ENCODE measurements around the gene CYB561D2.

CYB561D2 gene

GRCh38 chr3:50342813-50343633, 7.6 kb upstream of the CYB561D2 start:
- no peak for DNase-seq

DNA sequence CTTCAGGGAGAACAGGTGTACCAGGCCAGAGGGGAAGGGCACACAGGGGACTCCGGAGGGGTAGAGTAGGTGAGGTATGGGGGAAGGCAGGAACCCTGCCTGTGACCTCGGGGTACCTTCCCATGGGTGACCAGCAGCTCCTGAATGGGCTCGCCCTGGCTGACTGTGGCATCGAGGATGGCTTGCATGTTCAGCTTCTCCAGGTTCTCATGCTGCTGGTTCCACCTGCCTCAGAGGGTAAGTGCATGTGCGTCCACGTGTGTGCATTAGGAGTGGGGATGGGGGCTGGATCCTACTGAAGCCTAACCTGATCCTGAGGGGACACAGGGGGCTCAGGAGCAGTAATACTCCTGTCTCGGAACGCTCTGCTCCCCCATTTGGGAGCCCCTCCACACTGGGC, 5.7 kb upstream of the CYB561D2 start:
- DNase-seq, result no peak

GRCh38 chr3:50345586-50346234, 5.0 kb upstream of the CYB561D2 start, which contains the start of gene ZMYND10:
Gene ZMYND10, minus strand, starts transcription at chr3:50345732. Its CDS starts 153 bp downstream, at chr3:50345579.
- no peak for DNase-seq

DNA sequence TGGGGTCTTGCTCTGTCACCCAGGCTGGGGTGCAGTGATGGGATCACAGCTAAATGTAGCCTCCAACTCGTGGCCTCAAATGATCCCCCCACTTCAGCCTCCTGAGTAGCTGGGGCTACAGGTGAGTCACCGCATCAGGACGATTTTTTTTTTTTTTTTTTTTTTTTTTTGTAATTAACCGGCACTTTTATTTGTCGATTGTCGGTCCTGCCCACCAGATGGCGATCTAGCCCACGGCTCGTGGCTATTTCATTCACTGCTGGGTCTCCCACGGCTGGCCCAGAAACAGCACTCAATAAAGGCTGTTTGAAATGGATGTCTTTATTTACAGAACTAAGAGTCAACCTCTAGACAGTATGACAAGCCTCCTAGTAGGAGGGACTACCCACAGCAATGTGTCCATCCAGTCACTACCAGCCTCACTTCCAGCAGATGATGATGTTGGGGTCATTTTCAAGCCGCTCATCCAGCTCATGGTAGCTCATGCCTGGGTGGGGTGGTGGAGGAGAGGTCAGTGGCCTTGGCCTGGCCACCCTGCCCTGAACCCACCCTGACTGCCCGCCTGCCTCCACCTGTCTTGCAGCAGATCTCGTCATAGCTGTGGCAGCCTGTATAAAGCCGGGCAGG, 3.4 kb upstream of the CYB561D2 start:
- peak; percentile 81 for DNase-seq

GRCh38 chr3:50350213-50350526, 492 bp upstream of the CYB561D2 start:
- no peak for DNase-seq

GRCh38 chr3:50351323-50351697, 648 bp downstream of the CYB561D2 start:
- no peak for DNase-seq

DNA sequence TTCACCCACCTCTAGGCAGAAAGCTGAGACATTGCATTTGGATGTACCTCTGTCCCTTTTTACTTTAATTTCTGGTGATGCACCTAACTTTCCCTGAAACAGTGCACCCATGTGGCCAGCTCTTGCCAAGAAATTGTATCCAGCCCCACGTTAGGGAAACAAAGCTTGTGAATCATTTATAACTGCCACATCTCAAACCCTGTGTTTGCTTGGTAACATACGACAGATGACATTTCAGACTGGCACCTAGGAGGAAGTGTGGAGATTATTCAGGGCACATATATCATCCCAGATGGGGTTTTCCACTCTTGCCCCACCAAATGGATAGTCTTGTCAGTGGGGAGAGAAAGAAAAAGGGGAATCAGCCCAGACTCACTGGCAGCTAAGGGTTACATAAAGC, 2.1 kb downstream of the CYB561D2 start:
- peak; percentile 42 for DNase-seq

DNA sequence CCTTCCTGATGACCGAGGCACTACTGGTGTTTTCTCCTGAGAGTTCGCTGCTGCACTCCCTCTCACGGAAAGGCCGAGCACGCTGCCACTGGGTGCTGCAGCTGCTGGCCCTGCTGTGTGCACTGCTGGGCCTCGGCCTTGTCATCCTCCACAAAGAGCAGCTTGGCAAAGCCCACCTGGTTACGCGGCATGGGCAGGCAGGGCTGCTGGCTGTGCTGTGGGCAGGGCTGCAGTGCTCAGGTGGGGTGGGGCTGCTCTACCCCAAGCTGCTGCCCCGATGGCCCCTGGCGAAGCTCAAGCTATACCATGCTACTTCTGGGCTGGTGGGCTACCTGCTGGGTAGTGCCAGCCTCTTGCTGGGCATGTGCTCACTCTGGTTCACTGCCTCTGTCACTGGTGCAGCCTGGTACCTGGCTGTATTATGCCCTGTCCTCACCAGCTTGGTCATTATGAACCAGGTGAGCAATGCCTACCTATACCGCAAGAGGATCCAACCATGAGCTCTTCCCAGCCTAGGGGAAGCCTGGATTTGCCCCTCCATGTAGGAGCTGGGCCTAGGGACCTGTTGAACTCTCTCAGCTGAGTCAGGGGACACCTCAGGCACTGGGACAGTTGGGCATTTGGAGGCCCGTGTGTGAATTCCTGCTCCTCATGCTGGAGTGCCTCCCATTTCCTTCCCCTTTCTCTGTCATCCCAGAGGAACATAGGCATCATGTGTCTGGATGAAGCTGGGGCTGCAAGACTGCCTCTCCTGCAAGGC, 2.8 kb downstream of the CYB561D2 start:
- no peak for DNase-seq

- no peak for DNase-seq
Observed at GRCh38 chr3:50354186-50354764, 3.6 kb downstream of the CYB561D2 start.

DNA sequence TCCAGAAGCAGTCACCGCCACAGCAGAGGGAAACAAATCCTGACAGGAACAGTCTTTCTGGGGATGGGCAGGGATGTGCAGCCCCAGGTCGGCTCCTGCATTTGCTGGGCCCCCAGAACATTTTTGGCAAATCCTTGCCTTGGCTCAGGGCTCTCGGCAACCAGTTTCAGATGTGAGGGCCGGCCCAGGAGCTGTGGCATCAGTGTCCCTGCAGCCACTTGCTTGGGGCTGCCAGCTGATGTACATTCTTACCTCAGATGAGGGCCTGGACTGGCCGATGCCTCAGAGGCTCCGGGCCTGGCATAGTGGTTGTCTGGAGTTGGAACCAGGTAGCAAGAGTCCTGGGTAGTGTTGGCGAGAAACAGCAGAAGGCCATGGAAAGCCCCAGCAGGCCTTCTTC, 4.2 kb downstream of the CYB561D2 start:
- DNase-seq, result no peak

DNA sequence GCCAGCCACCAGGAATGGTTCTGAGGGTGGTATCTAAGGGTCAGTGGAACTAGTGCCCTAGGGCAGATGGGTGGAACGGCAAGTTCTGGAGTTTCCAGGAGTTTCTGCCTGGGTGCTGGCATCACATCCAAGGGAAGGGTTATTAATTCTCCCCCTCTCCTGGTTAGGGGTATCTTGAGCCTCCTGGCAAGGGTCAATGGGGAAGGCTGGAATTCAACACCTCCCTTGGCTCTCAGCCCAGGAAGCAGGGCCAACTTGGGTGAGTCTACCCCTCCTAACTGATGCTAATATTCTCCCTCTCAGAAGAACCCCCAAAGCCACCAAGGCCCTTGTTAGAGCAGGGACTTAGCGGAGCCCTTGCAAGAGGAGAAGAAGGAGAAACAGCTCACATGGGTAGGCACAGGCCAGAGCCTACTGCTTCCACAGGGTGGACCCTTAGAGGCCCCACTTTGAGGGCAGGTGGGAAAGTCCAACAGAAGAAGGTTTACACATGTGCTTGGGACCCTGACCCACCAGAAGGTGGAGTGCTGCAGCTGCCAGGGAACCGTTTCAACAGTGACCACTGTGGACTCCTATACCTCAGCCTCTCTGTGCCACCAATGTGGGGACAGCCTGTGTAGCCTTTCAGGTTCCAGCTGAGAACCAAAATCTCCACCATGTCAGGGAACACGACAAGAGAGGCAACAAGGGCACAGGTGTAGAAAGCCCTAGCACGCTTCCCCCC, 5.3 kb downstream of the CYB561D2 start:
- no peak for DNase-seq

GRCh38 chr3:50356553-50356952, 5.9 kb downstream of the CYB561D2 start:
- no peak for DNase-seq

DNA sequence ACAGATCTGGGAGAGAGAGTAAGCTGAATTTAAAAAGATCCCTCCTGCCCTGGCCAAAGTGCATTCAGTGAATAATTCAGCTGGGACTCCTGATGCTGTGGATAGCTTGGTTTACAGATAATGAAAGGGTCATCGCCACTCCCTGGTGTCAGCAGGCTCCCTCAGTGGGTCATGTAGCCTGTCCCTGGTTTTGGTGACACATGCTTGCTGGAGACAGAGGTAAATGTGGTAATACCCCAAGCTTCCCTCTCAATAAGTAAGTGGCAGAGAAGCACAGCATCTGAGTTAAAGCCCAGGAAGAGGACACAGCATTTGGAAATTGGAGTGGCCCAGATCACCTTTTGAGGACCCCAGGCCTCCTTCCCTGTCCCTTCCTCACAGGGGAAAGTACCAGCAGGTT, 6.8 kb downstream of the CYB561D2 start:
- DNase-seq, result no peak

DNA sequence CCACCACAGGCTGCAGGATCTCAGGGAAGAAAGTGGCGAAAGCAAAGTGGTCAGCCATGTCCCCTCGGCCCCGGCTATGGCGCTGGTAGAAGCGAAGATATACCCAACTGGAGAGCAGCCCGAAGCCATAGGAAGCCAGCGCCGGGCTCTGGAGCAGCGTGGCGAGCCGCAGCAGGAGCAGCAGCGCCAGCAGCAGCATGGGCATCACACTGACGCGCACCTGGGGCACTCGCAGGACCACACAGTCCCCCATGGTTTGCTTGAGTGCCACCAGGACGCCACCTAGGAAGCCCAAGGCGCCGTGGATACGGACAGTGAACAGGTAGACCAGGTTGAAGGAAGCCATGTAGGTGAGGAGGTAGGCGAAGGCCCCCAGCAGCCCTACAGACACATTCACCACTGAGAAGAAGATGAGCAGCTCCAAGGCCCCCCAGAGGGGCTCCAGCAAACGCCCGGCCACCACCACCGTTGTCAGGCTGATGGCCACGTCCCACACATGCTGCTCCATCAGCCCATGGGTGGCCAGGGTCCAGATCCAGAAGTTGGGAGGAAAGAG, 7.8 kb downstream of the CYB561D2 start:
- DNase-seq, result peak; percentile 15

DNA sequence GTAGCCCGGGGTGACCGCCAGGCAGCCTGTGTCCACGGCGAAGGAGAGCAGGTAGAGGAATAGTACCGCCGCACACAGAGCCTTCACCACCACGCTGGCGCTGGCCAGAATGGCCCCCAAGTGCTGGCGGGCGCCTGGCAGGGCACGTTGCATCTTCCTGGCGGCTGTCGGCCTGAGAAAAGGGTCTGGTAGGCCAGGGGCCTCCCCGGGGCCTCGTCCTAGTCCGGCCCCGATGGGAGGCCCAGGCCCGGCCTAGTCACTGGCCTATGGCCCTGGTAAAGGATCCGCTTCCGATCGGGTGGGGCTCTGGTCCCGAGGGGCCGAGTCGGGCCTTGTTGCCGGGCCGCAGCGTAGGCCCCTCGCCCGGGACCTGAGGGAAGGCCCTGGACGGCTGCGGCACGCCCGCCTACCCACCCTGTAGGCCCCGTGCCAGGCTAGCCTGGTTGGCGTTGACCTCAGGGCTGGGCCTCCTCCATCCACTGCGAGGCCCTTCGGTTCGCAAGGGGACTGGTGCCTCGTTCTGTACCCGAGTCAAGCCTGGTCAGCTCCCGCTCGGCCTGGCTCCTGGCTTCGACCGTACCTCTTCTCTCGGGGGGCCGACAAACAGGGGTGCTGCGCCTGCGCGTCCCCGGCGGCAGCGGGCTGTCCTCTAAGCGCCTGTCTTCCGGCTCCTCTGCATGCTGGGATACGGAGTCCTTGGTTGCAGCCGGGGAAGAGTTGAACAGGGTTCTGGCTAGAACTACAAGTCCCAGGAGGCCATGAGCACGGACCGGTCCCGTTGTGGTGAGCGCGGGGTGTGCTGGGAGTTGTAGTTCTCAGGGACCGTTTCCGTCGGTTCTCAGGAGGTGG, 8.5 kb downstream of the CYB561D2 start, which contains the start of gene TMEM115:
Gene TMEM115 (minus strand): TSS at position 611 of the 849 bp plus-strand sequence. CDS start 458 bp downstream, at position 153.
- DNase-seq, result peak; percentile 91

DNA sequence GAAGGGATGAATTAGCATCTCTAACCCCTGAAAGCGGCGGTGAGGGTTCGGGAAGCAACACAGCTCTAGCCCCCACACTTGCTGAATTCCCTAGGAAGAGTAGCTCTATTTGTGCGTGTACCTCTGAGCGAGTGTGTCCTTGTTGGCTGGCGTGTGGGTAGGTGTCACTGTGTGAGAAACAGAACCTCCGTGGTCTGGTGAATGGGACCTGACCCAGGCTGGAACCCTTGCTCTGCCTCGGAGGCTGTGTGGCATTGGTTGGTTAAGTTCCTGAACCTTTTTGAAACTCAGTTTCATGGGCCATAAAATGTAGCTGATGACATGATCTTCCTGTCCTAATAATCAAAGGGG, 9.1 kb downstream of the CYB561D2 start:
- DNase-seq, result no peak

DNA sequence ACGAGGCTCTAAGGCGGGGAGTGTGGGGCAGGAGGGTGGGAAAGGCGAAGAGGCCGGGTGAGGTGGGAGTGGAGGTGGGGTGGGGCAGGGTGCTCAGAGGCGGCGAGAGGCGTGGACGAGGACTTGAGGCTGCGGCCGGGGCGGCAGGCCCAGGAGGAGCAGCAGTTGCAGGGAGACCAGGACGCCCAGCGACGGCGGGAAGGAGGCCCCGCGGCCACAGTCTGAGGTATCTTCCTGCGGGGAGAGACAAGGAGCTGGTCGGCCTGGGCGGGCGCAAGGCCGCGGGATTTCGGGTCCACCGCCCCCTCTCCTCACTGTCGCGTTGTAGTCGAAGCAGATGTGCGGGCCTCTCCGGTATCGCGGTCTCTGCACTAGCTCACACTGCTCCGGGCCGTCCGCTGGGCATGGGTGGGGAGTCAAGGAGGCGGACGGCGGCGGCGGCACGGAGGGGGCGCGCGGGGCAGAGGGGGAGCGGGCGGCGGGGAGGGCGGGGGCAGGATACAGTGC, 14.0 kb downstream of the CYB561D2 start:
- DNase-seq, result no peak

DNA sequence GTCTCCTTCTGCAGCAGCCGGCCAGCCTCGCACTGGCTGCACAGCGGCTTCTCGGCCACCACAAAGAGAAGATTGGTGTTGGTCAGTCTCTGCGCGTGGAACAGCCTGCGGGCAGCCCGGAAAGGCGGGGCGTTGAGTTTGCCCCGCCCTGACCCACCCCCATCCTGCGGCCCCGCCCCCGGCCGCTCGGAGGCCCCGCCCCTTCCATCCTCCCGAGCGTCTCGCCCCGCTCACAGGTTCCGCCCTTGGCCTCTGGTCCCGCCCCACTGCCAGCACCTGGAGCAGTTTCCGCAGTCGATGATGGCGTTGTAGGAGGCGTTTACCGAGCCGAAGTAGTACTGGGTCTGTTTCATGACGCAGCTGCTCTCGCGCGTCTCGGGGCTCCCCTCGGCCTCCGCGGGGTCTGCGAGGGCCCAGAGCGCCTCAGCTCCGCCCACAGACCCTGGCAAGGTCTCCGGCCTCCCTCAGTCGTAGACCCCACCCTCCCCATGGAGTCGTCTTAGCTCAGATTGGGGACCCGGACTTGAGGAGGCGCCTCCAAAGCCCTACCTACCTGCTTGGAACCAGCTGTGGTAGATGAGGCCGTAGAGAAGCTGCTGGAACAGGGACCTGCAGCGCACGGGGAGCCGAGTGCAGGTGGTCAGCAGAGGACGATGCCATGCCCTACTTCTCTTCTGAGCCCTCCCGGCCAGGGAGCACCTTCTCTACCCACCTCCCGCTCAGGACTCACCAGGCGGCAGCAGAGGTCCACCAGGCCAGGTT, 14.6 kb downstream of the CYB561D2 start:
- DNase-seq, result peak; percentile 5

- no peak for DNase-seq
Observed at GRCh38 chr3:50365842-50366220, 15.2 kb downstream of the CYB561D2 start.
